CD4-positive, alpha-beta T cell treated with Interleukin-12 subunit alpha and Interleukin-12 subunit beta, for 1 hour (primary cell): ENCODE measurements around the gene NPAS2.

ENCODE experiments used
- DNase-seq: peaks from one replicate; pipeline ENCODE4 v3.0.0-alpha.2; 2020

NPAS2 gene

GRCh38 chr2:100855606-100856005, 35.7 kb downstream of the NPAS2 start:
- no peak for DNase-seq

DNA sequence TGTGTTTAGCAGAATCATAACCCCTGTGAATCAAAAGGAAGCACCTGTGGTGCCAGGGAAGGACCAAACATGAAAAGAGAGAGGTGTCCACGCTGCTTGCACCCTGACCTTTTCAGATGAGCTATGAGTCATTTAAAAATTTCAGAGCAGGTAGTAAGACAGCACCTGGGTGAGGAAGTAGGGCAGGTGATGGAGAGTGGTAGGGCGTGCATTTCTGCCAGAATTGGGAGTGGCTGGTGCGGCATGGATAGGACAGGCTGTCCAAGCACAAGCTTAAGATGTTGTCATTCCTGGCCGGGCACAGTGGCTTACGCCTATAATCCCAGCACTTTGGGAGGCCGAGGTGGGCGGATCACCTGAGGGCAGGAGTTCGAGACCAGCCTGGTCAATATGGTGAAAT, 36.8 kb downstream of the NPAS2 start:
- no peak for DNase-seq

DNA sequence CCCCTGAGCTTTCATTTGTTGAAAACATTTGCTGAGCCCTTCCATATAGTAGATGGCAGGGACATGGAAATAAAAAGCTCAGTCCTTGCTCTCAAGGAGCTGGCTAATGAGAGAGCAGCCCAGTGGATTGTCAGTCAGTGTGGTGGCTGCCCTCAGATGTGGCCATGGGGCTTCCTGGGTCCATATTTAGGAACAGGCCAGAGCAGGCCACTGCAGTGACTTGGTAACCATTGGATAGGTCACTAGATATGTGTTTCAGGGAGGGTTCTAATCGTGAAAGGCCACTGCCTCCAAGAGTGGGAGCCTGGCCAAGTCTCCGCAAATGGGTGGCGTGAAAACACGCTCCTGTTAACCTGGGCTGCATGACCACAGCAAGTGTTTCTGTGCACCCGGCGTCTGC, 37.4 kb downstream of the NPAS2 start:
- DNase-seq, result no peak

GRCh38 chr2:100857915-100858314, 38.0 kb downstream of the NPAS2 start:
- DNase-seq, result no peak

GRCh38 chr2:100859902-100860301, 40.0 kb downstream of the NPAS2 start:
- DNase-seq, result no peak

- no peak for DNase-seq
Measured at GRCh38 chr2:100861340-100861739, 41.4 kb downstream of the NPAS2 start.

GRCh38 chr2:100862081-100862480, 42.1 kb downstream of the NPAS2 start:
- DNase-seq, result no peak

DNA sequence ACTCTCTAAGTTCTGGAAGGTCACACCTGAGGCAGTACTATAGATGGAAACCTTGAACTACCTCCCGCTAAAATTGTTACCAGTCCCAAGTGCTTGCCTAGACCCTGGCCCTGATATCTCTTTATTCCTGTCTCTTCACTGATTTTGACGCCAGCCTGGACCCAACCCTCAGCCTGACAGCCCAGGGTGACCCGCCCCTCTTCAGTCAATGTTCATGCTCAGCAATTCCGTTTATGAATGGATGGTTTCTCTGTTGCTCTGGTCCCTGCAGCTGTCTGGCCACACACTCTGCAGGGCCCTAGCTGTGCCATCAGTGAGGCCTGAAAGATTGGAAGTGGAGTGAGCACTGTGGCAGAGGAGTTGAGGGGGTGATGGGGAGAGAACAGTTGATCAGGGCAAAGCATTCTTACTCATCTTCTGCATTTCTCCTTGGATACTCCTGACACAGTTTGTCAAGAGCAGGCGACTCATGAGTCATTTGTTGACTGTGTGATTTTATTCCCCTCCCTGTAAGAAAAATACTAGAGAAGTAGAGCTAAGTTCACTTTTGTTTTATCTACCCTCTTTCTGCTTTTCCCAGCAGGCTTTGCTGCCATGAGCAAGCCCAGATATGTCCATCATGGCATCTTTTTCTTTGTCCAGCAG, 46.0 kb downstream of the NPAS2 start:
- DNase-seq, result no peak

DNA sequence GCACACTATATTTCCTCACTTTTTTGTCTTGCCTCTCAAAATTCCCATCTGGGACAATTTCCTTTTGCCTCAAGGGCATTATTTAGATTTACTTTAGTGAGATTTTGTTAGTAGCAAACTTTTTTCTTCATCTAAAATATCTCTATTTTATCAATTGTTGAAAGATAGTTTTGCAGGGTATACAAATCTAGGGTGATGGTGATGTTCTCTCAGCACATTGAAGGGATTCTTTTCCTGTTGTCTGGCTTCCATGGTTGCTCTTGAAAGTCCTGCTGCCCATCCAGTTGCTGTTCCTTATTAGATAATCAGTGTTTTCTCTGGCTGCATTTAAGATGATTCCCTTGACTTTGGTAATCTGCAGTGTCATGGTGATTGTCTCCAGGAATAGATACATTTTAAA, 48.1 kb downstream of the NPAS2 start:
- no peak for DNase-seq

DNA sequence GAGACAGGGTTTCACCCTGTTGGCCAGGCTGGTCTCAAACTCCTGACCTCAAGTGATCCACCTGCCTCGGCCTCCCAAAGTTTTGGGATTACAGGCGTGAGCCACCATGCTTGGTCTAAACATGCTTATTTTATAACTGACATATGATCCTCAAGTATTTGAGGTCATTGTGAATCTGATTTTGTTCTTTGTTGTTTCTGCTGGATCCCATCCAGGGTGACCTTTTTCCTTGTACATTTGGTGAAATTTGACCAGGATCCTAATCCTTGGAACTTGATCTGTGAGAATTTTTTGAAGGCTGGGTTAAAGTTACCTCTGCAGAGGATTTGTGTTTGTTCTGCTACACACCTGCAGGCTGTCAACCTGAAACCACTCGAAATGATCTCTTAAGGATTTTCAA, 49.2 kb downstream of the NPAS2 start:
- DNase-seq, result no peak

DNA sequence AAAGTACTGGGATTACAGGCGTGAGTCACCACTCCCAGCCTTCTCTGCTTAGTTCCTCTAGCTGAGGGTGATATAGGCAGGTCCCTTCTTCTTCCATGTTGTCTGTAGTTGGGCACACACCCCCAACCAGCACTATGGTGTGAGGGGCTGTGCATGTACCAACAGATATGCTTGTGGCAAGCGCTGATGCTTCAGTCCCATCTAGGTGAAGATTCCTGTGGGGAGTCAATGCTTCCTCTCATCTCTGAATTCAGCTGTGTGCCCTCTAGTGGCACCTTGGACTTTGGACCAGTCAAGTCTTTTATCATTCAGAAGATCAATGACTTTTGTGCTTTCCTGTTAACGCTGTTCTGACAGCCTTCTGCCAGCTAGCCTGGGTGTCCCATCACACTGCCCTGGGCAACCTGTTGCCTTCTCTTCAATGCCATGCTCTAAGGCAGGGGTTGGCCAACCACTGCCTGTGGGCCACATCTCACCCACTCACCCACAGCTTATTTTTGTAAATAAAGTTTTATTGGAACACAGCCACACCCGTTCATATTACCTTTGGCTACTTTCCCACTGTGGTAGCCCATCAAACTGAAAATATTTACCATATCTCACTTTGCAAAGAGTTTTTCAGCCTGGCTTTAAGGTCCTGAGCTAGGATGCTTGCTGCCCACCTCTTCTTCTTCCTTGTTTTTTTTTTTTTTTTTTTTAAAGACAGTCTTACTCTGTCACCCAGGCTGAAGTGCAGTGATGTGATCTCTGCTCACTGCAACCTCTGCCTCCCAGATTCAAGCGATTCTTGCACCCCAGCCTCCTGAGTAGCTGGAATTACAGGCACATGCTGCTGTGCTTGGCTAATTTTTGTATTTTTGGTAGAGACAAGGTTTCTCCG, 51.0 kb downstream of the NPAS2 start:
- no peak for DNase-seq

DNA sequence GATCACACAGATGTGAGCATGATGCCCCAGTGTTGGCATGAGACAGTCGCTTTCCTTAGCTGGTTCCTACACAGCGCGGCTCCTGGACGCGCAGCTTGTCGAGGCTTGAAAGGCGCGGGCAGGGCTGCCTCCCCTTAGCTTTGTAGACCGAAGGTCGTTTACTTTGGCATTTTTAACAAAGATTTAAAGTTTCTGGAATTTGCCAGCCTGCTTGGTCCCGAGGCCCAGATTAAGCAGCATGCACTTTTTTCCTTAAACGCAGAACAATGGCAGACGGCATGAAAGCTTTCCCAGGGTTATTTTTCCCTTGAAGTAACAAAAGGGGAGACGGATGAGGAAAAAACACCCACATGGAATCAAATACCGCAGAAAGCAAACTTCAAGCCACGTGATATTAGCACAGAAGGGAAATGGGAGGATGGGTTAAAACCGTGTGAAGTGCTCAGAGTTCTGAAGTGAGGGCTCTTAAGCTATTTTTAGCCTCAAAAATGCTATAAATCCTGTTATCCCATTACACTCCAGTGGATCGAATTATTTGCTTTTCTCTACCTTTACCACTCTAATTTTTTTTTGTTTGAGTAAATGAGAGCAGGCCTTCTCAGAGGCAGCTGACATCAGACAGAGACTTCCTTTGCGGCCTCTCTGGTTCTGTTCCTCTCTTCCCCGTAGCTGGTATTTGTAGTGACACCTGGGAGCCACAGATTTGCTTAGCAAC, 55.7 kb downstream of the NPAS2 start:
- DNase-seq, result no peak

GRCh38 chr2:100876231-100876860, 56.4 kb downstream of the NPAS2 start:
- DNase-seq, result no peak

DNA sequence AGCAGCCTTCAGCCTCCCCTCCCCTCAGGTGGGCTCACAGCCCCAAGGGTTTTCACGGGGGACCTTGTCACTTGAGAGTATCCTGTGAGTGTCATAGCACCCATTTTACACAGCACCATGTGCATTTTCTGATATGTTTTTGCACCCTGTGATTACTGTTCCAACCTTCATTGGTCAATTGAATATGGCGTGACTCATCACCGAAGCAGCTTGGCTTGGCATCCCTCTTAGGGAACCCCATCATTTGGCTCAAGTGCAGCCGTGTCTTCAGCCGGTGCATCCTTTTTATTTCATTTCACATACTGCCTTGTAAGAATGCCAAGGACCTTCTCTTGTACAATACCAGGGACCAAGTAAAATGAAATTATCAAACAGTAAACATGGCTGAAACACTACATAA, 57.6 kb downstream of the NPAS2 start:
- DNase-seq, result no peak

- no peak for DNase-seq
Measured at GRCh38 chr2:100878000-100878791, 58.3 kb downstream of the NPAS2 start.

DNA sequence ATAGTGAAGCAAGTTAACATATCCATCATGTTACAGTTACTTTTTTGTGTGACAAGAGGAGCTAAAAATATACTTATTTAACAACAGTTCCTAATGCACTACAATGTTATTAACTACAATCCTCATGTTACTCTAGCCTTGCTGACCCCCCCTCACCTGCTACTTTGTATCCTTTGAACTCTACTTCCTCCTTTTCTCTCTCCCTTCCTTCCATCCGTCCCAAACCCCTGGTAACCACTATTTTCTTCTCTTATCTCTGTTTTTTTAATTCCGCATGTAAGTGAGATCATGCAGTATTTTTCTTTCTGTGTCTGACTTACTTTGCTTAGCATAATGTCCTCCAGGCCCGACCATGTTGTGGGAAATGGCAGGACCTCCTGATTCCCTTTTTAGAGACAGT, 59.4 kb downstream of the NPAS2 start:
- DNase-seq, result no peak

- DNase-seq, result no peak
Measured at GRCh38 chr2:100880036-100880435, 60.1 kb downstream of the NPAS2 start.

DNA sequence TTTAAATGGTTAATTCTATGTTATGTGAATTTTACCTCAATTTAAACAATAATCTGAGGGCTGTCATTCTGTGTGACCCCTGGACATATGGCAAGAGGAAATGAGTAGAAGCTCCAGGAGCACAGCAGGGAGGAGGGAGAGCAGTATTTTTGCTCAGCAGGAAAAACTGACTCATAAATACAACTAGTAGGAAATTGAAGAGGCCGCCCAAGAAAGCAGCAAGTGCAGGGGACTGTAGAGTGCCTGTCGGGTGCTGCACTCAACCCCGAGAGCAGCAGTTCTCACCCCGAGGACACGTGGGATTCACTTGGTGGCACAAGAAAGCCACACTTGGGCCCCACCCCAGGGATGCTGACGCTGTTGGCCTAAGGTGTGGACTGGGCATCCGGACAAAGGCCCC, 60.8 kb downstream of the NPAS2 start:
- no peak for DNase-seq

DNA sequence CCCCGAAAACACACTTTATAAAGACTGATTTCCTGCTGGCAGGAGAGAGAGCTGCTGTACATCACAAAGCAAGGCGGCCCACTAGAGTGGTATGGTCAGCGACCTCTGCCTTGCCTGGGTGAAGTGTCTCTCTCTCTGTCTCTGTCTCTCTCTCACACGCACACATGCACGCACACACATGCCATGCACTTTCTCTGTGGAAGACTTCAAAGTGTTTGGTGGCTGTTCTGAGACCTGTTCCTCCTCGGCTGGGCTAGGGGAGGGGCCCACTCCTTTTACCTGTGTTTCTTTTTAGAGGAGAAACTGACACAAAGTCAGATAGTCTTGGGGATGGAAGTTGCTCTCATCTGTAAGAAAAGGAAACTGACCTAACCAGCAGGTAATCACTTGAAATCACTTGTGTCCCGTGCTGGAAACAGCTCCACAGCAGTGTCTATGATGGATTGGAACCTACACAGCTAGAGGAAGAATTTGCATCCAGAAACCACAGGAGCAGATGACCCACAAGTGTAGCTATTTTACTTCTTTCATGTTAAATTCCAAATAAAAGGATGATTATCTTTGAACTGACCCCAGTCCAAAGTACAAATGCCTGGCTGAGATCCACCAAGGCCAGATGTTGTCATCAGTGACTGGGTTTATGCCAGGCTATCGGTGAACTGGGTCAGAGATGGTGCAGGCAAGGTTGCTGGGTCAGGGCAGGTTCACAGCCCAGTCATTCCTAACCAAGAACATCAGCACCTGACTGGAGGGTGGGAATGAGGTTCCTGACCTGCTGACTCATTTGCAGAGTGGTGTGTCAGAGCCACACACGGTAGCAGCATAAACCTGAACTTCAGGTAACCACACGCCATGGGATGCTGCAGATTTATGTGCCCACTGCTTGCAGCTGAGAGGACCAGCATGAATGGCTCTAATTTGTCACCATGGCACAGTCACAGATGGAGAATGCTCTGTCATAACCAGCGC, 63.0 kb downstream of the NPAS2 start:
- DNase-seq, result no peak

- no peak for DNase-seq
Measured at GRCh38 chr2:100884145-100884621, 64.2 kb downstream of the NPAS2 start.

DNA sequence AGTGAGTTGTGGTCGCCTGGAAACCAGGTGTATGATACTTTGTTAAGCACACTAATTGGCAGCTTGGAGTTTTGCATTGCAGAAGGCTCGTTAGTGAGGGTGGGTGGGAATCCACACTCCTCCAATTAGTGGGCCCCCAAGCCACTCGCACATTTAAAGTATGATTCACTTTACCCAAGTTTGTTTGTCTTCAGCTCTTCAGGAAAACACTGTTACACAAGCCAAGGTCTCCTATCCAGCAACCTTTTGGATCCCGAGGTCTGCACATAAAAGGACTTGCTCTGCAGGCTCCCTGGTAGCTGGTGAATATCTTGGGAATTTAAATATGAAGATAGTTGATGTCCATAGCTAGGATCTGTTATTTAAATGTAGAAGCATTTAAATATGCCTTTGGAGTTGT, 66.1 kb downstream of the NPAS2 start:
- no peak for DNase-seq
